Measurements from ENCODE around the gene MYPN. TPM values are rescaled to one million over a fixed set of nuclear protein-coding genes. Genes with fewer than 3 reads are reported as not detected.

Gene MYPN
- total RNA-seq, 1 experiment from 2014 or later = not detected

DNA sequence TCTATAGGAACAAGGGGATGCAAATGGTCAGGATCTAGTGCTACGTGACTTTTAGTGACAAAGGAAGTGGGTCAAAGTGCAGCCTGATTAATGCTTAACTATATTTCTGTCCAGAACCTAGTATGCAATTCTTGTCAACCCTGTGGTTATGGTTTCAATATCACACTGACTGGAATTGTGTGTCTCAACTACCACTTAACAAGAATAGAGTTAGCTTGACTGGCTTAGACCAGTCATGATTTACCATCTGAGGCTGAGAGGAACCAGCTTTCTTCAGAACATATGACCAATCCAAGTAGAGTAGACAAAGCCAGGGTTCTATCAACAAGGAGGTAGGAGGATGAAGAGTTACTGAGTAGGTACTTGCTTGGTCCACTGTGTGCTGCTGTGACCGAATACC is 54.4 kb downstream of the MYPN start:
- no peak overlapping the region for H3K18ac ChIP-seq (ENCODE audit: insufficient read length, low read depth, low read length)
- H3K9ac ChIP-seq (ENCODE audit: extremely low read depth, insufficient read length, low read length) = no peak overlapping the region
- no peak overlapping the region for H2BK20ac ChIP-seq (ENCODE audit: low read depth, low read length, poor library complexity, severe bottlenecking)
- no peaks in the 10 kb centered on the region for H4K20me1 ChIP-seq (ENCODE audit: control insufficient read depth, insufficient read depth, insufficient read length)
- TF ChIP-seq, protein P1, sequence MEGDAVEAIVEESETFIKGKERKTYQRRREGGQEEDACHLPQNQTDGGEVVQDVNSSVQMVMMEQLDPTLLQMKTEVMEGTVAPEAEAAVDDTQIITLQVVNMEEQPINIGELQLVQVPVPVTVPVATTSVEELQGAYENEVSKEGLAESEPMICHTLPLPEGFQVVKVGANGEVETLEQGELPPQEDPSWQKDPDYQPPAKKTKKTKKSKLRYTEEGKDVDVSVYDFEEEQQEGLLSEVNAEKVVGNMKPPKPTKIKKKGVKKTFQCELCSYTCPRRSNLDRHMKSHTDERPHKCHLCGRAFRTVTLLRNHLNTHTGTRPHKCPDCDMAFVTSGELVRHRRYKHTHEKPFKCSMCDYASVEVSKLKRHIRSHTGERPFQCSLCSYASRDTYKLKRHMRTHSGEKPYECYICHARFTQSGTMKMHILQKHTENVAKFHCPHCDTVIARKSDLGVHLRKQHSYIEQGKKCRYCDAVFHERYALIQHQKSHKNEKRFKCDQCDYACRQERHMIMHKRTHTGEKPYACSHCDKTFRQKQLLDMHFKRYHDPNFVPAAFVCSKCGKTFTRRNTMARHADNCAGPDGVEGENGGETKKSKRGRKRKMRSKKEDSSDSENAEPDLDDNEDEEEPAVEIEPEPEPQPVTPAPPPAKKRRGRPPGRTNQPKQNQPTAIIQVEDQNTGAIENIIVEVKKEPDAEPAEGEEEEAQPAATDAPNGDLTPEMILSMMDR (conservative IDR thresholded peaks at IDR 0.05) = no peak
- H3K14ac ChIP-seq (ENCODE audit: insufficient read depth, low read length) = no peak overlapping the region
- no peaks in the 10 kb centered on the region for H3K27me3 Mint-ChIP-seq (ENCODE audit: low read depth)
- no peaks in the 10 kb centered on the region for H3K79me2 ChIP-seq (ENCODE audit: insufficient read depth, low read length)
- no peak overlapping the region for H4K91ac ChIP-seq (ENCODE audit: insufficient read length, low read depth, low read length)
- H3K4ac ChIP-seq (ENCODE audit: low read depth, low read length) = no peak overlapping the region
- no peak overlapping the region for H2BK120ac ChIP-seq (ENCODE audit: low read depth, low read length, poor library complexity, severe bottlenecking)
- H3K4me2 ChIP-seq (ENCODE audit: insufficient read depth, insufficient read length, low read length) = no peak overlapping the region
- WGBS (ENCODE audit: extremely low coverage, insufficient read length, low lambda C conversion rate) = no CpG with 5 or more reads among the region's 2 CpGs
- no peak overlapping the region for H4K8ac ChIP-seq (replicated peaks; ENCODE audit: insufficient read length, low read depth, low read length)
- H3K23ac ChIP-seq (ENCODE audit: insufficient read length, low read depth, low read length) = no peak overlapping the region
- H3K4me3 Mint-ChIP-seq = no peak overlapping the region
- no peak overlapping the region for H2AFZ ChIP-seq (ENCODE audit: low read length)
- H3K27ac Mint-ChIP-seq = no peak overlapping the region; a peak in 1 of 7 replicates
- H3K9me3 Mint-ChIP-seq = no peaks in the 10 kb centered on the region
- no peaks in the 10 kb centered on the region for H3K23me2 ChIP-seq (ENCODE audit: insufficient read length, low read depth, low read length, poor library complexity, severe bottlenecking)
- no peaks in the 10 kb centered on the region for H3K9me3 ChIP-seq (ENCODE audit: control insufficient read depth, low read depth, low read length)
- no peaks in the 10 kb centered on the region for H3K4me1 Mint-ChIP-seq
- H2BK5ac ChIP-seq (ENCODE audit: insufficient read length, low read length) = no peak overlapping the region
- no peak overlapping the region for H3T11ph ChIP-seq (ENCODE audit: low read length)
- no peak overlapping the region for H3K27ac ChIP-seq (ENCODE audit: insufficient read length, low read depth, low read length)
- DNase-seq = no peak
- no peak overlapping the region for H2BK15ac ChIP-seq (ENCODE audit: low read depth, low read length)
- no peaks in the 10 kb centered on the region for H3K36me3 Mint-ChIP-seq (ENCODE audit: insufficient read depth in 1 of 3, low read depth in 3 of 3)
- H2AK5ac ChIP-seq (ENCODE audit: insufficient read length, low read length) = no peak overlapping the region
- H3K4me1 ChIP-seq (ENCODE audit: insufficient read depth, low read length) = no peaks in the 10 kb centered on the region
- H3K56ac ChIP-seq (ENCODE audit: insufficient read length, low read depth, low read length) = no peak overlapping the region
- H3K27me3 ChIP-seq (ENCODE audit: insufficient read depth, low read length) = no peaks in the 10 kb centered on the region
- H4K5ac ChIP-seq (ENCODE audit: insufficient read length, low read depth, low read length) = no peak overlapping the region
- no peaks in the 10 kb centered on the region for H3K79me1 ChIP-seq (ENCODE audit: insufficient read depth, low read depth, low read length, poor library complexity, severe bottlenecking)
- H2BK12ac ChIP-seq (ENCODE audit: insufficient read length, low read depth, low read length) = no peak overlapping the region

Measured in H9 (cell line).